GM23338 (cell line): Measurements from ENCODE around the gene NTRK3. TPM values are rescaled to one million over a fixed set of nuclear protein-coding genes. Genes with fewer than 3 reads are reported as not detected.

ENCODE experiments used
- ATAC-seq: fragments of 200-7000 bp; cut with Tn5 transposase; 3 replicates; pipeline ENCODE4 v1.9.1; 2020
- DNase-seq: peaks from one replicate; pipeline ENCODE4 v3.0.0-alpha.2; 2015; ENCODE audit warnings: low spot score
- H2AFZ ChIP-seq: fragments of 200-600 bp; sonication (generic); 2 replicates; pipeline ENCODE4 v1.8.0; 2016; ENCODE audit warnings: antibody characterized with exemption, mild to moderate bottlenecking, moderate library complexity
- H3F3A ChIP-seq: fragments of 200-600 bp; sonication (generic); replicated peaks from 2 replicates; pipeline ENCODE4 v1.8.0; 2017; ENCODE audit warnings: antibody characterized with exemption, mixed run types, low read depth
- H3K27ac ChIP-seq: fragments of 200-600 bp; sonication (generic); 2 replicates; pipeline ENCODE4 v1.6.1; 2016; ENCODE audit warnings: low read depth
- H3K27me3 ChIP-seq: fragments of 200-600 bp; sonication (generic); 2 replicates; pipeline ENCODE4 v1.8.0; 2016; ENCODE audit warnings: mild to moderate bottlenecking, mixed run types, moderate library complexity; ENCODE audit not compliant: insufficient read depth
- H3K36me3 ChIP-seq: fragments of 200-600 bp; sonication (generic); 2 replicates; pipeline ENCODE4 v1.8.0; 2016; ENCODE audit warnings: mild to moderate bottlenecking; ENCODE audit not compliant: insufficient read depth
- H3K4me1 ChIP-seq: fragments of 200-600 bp; sonication (generic); 2 replicates; pipeline ENCODE4 v1.8.0; 2016; ENCODE audit warnings: mild to moderate bottlenecking, moderate library complexity; ENCODE audit not compliant: insufficient read depth
- H3K4me2 ChIP-seq: fragments of 200-600 bp; sonication (generic); 2 replicates; pipeline ENCODE4 v1.7.1; 2017; ENCODE audit warnings: mixed run types
- H3K4me3 ChIP-seq: fragments of 200-600 bp; sonication (generic); 2 replicates; pipeline ENCODE4 v1.6.1; 2016; ENCODE audit warnings: mixed run types
- H3K79me2 ChIP-seq: fragments of 200-600 bp; sonication (generic); replicated peaks from 2 replicates; pipeline ENCODE4 v1.8.0; 2017; ENCODE audit warnings: mild to moderate bottlenecking; ENCODE audit not compliant: insufficient read depth
- H3K9me2 ChIP-seq: fragments of 200-600 bp; sonication (generic); 2 replicates; pipeline ENCODE4 v1.8.0; 2017; ENCODE audit not compliant: insufficient read depth
- H4K20me1 ChIP-seq: fragments of 200-600 bp; sonication (generic); replicated peaks from 2 replicates; pipeline ENCODE4 v1.8.0; 2017; ENCODE audit warnings: mild to moderate bottlenecking; ENCODE audit not compliant: insufficient read depth
- H3K27ac Mint-ChIP-seq: 2 replicates; pipeline ENCODE4 v1.8.0; 2020; ENCODE audit warnings: inconsistent platforms, mild to moderate bottlenecking, moderate library complexity, mixed read lengths
- H3K27me3 Mint-ChIP-seq: 3 replicates; pipeline ENCODE4 v1.8.0; 2022; ENCODE audit warnings: low read depth, mild to moderate bottlenecking, moderate library complexity, mixed read lengths, inconsistent platforms; ENCODE audit not compliant: insufficient read depth, poor library complexity
- H3K36me3 Mint-ChIP-seq: 3 replicates; pipeline ENCODE4 v1.8.0; 2021; ENCODE audit warnings: low read depth, mild to moderate bottlenecking, inconsistent platforms, moderate library complexity, mixed read lengths
- H3K4me1 Mint-ChIP-seq: 3 replicates; pipeline ENCODE4 v1.8.0; 2020; ENCODE audit warnings: mild to moderate bottlenecking, inconsistent platforms, mixed read lengths
- H3K4me3 Mint-ChIP-seq: 3 replicates; pipeline ENCODE4 v1.8.0; 2021; ENCODE audit warnings: moderate library complexity, mild to moderate bottlenecking, inconsistent platforms, mixed read lengths
- H3K9me3 Mint-ChIP-seq: 3 replicates; pipeline ENCODE4 v1.8.0; 2020; ENCODE audit warnings: moderate library complexity, mild to moderate bottlenecking, inconsistent platforms, mixed read lengths
- CREB1 ChIP-seq: fragments of 250-450 bp; sonication (Bioruptor Pico); IDR thresholded peaks from 2 replicates; pipeline ENCODE4 v1.5.0; 2020; ENCODE audit warnings: low read depth, mild to moderate bottlenecking, moderate library complexity
- CTCF ChIP-seq, 2 experiments: fragments of 200-600 bp in 1 of 2; sonication (generic) in 1 of 2; conservative IDR thresholded peaks; 2 replicates each; pipeline versions ENCODE4 v1.5.1 to v1.6.1; 2016 to 2017; ENCODE audit warnings: antibody characterized with exemption in 2 of 2, low read depth in 2 of 2, mild to moderate bottlenecking in 2 of 2, moderate library complexity in 1 of 2
- ETS1 ChIP-seq: IDR thresholded peaks from 2 replicates; pipeline ENCODE4 v1.6.1; 2016; ENCODE audit warnings: antibody characterized with exemption
- EZH2phosphoT487 ChIP-seq: fragments of 200-600 bp; sonication (generic); IDR thresholded peaks from one replicate; pipeline ENCODE4 v1.8.1; 2018; ENCODE audit warnings: antibody characterized with exemption; ENCODE audit not compliant: unreplicated experiment
- POLR2AphosphoS5 ChIP-seq: IDR thresholded peaks from 2 replicates; pipeline ENCODE4 v1.6.1; 2016; ENCODE audit warnings: antibody characterized with exemption, low read depth
- STAT1 ChIP-seq: IDR thresholded peaks from one replicate; pipeline ENCODE4 v1.6.1; 2016; ENCODE audit warnings: antibody characterized with exemption; ENCODE audit not compliant: unreplicated experiment
- ZNF114 ChIP-seq: fragments of 250-450 bp; sonication (Bioruptor Pico); IDR thresholded peaks from 2 replicates; pipeline ENCODE4 v1.5.0; 2020; ENCODE audit warnings: mild to moderate bottlenecking, moderate library complexity
- ZNF331 ChIP-seq: fragments of 250-450 bp; sonication (Bioruptor Pico); IDR thresholded peaks from 2 replicates; pipeline ENCODE4 v1.5.0; 2020; ENCODE audit warnings: low read depth, mild to moderate bottlenecking, moderate library complexity
- ZNF462 ChIP-seq: fragments of 250-450 bp; sonication (Bioruptor Pico); IDR thresholded peaks from 2 replicates; pipeline ENCODE4 v1.5.0; 2020; ENCODE audit warnings: mild to moderate bottlenecking, moderate library complexity
- polyA plus RNA-seq: library from polyadenylated mRNA; unstranded; fragments of >200 nt; fragmentation: Nextera tagmentation; extraction: Ambion mirVana; gene quantifications from 2 replicates; pipeline ENCODE4 v1.2.1, GENCODE V29; 2016
- total RNA-seq: library from RNA; depleted of rRNA; stranded (reverse); fragments of >200 nt; shearing (Covaris generic); gene quantifications from 2 replicates; pipeline ENCODE4 v1.2.3, GENCODE V29; 2014

NTRK3 gene
- total and polyA plus RNA-seq, 2 experiments from 2014 or later = 3.1 to 5.3 TPM

GRCh38 chr15:88243895-88244787, 12.4 kb downstream of the NTRK3 start (continued):
- TF ChIP-seq CTCF (conservative IDR thresholded peaks at IDR 0.05; ENCODE audit: low read depth in 2 of 2) (peak; percentile 76 to 88), POLR2AphosphoS5 (no peak), STAT1 (no peak)

GRCh38 chr15:88242586-88243555, 13.7 kb downstream of the NTRK3 start:
- Histone ChIP-seq H3K27ac (no peak overlapping the region), H3K36me3 (no peaks in the 10 kb centered on the region), H3K27me3 (no peaks in the 10 kb centered on the region), H3K4me3 (no peak overlapping the region), H3K4me1 (no peaks in the 10 kb centered on the region; the same call in 1 of the 2 replicates), H3K79me2 (no peaks in the 10 kb centered on the region), H3K9me2 (peaks cover 9% of the 10 kb centered on the region; the same call in 1 of the 2 replicates), H3K4me2 (no peak overlapping the region), H3F3A (no peaks in the 10 kb centered on the region), H4K20me1 (no peaks in the 10 kb centered on the region), H2AFZ (no peak overlapping the region)
- no peak overlapping the region for H3K4me3 Mint-ChIP-seq
- DNase-seq (no peak), ATAC-seq (no peak)
- H3K27ac Mint-ChIP-seq = no peak overlapping the region
- H3K4me1 Mint-ChIP-seq = peaks cover 20% of the 10 kb centered on the region
- 0 out of 3 replicates have a peak, but pooled peaks cover 1% of the 10 kb centered on the region for H3K36me3 Mint-ChIP-seq
- H3K27me3 Mint-ChIP-seq = peaks cover 11% of the 10 kb centered on the region
- peaks cover under 1% of the 10 kb centered on the region; the same call in 2 of the 3 replicates for H3K9me3 Mint-ChIP-seq
- no peak for TF ChIP-seq CREB1 (CRISPR knock-in tag)
- no peak for TF ChIP-seq ZNF462
- TF ChIP-seq POLR2AphosphoS5 = no peak
- TF ChIP-seq EZH2phosphoT487 = no peak
- TF ChIP-seq ZNF114 (CRISPR knock-in tag) = no peak
- no peak for TF ChIP-seq ZNF331 (CRISPR knock-in tag)
- TF ChIP-seq CTCF (conservative IDR thresholded peaks at IDR 0.05; ENCODE audit: low read depth in 2 of 2) = no peak
- no peak for TF ChIP-seq ETS1
